ENCODE data around the gene TPCN1.

TPCN1 gene

DNA sequence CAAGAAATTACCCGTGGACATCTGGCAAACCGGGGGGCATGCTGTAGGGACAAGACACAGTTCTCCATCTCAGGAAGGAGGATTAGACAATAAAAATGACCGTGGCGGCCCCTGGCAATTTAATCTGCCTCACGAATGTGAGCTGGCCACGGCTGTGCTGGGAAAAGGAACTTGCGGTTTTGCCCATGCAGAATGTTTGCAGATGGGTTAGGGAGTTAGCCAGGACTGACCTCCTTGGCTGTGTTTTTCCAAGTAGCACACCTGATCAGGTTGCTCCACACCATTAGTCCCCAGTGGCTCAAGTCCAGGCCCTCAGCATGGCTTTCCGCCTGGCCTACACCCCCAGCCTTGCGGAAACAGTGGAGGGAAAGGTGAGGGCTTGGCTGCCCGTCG lies 20.8 kb downstream of the TPCN1 start:
- no peak for DNase-seq (ENCODE audit: low read depth)

DNA sequence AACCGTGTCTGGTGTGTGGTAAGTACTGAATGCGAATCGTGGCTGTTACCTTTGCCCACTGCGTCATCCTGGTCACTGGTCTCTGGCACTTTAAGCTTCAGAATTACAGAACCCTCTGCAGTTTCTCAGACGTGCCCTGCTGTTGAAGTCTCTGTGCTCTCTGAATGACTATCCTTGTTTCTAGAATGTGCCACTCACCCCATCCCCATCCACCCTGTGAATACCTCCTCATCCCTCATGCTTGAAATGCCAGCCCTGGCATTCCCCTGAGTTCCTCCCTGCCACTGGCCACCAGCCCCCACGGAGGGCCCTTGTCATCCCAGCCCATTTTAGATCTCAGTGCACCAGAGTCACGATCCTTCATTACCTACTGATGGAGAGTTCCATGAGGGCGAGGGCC lies 21.3 kb downstream of the TPCN1 start:
- DNase-seq (ENCODE audit: low read depth) = no peak

DNA sequence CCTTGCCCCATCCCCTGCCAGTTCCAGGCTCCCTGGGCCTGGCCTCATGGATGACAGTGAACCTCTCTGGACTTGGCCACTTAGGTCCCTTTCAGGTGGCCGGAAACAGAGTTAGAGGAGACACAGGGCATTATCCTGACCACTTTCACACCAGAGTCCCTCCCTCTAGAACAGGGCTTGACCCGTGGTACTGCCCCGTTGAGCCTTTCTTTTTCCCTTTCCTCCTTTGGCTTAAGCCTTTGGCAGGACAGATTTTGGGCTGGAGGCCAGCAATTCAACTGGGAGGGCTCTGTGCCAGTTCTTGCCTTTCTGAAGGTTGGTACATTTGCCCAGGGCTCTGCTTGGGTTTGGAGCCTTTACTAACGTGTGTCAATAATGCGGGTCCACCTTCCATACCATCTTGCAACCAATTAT lies 22.8 kb downstream of the TPCN1 start:
- DNase-seq (ENCODE audit: low read depth) = no peak

DNA sequence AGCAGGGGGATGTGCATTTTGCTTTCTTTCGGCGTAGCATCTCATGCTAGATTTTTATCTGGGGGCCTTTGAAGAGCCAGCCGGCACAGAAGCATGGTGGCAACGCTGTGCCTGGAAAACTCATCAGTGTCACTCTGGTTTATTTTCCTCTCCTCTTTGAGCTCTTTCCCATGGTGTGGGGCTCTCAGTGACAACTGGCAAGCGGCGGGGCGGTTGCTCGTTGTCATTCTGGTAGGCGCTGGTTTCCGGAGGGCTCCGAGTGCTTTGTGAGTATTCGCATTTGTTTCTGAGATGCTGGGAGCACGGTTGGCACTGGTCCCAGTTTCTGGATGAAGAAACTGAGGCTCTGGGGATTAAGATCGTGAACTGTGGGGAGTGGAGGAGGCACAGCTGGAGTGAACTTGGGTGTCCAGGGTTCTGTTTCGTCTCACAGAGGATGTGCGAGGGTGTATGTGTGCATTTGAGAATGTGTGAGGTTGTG lies 23.3 kb downstream of the TPCN1 start:
- no peak for DNase-seq (ENCODE audit: low read depth)

DNA sequence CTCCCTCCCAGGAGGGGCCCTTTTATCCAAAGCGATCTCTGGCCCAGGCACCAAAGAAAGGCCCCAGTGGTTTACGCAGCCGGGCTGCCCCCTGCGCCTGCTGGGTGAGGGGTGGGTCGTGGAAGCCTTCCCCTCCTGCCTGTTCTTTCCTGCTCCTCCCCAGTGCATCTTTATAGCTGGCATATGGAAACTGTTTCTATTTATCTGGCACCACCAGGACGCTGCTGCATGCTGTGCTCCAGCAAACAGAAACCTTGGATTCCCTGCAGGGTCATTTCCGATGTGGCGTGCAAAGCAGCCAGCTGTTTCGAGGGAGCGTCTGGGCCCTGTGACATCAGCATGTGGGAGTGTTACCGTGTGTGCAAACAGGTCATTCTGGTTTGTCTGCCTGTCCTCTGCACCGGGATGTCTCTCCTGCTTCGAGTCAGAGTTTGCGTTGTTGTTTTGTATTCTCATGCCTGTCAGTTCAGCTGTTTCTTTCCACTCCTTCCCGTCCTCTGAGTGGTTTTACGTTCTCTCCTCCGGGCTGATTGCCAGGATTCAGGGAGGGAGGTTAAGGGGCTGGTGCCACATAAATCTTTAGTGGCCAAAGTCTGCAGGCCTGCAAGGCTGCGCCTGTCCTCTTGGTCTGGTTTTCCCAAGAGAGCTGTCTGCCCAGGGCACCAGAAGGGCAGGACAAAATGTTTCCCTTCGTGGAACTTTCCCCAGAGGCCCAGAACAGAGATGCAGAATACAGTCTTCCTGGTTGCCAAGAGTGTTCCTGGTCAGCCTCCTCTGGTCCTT lies 24.6 kb downstream of the TPCN1 start:
- DNase-seq (ENCODE audit: low read depth) = no peak

DNA sequence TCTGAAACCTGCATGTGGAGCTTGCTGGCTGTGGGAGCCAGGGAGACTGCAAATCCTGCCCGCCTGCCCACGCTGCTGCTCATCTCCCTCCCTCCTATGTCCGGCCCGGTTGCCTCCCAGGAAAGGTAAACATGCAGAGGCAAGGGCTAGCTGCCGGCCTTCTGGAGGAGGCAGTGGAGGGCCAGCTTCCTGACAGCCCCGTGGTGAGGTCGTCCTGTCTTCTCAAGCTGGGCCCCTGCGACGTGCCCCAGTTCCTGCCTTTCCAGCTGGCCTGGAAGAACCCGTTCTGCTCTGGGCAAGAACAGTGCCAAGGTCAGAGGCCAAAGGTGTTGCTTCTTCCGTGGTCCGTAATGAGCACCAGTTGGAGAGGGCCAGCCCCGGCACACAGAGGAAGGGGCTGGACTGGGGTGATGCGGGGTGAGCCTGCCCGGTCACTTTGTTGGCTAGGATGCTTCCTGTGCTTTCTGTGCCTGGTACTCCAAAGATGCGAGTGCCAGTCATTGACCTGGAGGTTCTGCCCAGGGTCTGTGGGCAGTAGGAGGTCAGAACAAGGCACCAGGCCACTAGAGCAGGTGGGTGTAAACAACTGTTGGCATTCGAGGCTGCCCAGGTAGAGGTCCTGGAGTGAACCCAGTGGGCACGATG lies 25.3 kb downstream of the TPCN1 start:
- DNase-seq (ENCODE audit: low read depth) = no peak

DNA sequence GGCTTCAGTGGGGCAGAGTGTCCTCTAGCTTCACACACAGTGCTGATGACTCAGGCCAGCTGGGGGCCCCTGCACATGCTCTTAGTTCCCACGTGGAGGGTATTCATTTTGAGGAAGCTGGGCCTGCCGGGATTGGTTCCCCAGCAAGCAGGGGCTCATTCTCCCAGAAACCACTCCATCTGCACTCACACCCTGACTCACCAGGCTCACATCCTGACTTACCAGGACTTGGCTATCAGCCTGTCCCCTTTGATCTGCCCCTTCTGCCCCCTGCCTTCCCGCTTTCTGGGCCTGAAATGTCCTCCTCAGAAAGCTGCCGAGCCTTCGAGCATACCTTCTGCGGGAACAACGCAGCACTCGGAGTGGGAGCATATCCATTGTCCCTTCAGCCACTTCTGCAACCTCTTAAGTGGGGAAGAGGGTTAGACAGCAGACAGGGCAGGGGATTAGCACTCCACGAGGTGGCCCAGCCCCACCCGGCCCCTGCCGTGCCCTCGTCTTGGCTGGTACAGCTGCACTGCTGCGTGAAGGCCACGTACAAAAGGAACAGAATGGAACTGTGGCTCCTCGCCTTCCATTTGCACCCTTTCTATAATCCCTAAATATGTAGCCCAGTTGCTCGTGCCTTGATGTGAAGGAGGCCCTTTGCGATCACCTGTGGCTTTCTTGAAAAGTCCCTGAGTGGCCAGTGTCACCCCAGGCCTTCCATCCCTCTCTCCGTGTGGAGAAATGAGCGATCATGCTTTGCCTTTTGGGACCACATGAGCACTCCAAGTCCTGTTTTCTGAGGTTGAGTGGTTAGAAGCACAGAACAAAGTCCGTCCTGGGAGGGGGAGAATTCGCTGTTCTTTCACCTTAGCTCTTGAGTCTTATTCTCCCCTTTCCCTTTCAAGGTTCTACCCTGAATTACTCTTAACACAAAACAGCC lies 26.1 kb downstream of the TPCN1 start:
- no peak for DNase-seq (ENCODE audit: low read depth)

DNA sequence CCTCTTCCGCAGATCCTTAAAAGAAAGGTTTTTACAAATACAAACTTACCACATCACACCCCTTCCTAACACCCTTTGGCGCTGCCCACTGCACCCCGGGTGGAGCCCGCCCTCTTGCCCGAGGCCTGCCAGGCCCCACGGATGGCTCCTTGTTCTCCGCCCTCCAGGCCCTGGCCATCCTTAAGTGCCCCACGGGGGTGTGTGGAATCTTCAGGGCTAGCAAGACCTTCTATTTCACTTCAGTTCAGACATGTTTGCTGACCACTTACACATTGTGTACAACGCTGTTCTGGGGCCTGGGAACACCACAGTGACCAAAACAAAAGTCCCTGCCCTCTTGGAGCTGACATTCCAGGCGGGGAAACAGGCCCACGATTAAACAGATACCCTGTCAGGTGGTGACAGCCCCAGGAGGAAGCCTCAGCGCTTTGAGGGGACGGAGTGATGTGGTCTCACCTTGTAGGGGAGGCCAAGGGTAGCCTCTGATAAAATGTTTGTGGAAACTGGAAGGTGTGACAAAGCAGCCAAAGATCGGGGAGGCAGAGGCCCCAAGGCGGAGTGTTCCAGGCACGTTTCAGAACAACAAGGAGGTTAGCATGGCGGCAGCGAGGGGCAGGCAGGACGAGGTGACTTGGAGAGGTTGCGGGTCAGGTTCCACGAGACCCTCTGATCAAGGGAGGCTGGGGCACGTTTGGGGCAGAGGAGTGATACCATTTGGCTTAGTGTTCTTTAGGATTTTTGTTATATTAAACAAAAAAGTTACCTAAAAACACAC lies 27.0 kb downstream of the TPCN1 start:
- DNase-seq (ENCODE audit: low read depth) = no peak

DNA sequence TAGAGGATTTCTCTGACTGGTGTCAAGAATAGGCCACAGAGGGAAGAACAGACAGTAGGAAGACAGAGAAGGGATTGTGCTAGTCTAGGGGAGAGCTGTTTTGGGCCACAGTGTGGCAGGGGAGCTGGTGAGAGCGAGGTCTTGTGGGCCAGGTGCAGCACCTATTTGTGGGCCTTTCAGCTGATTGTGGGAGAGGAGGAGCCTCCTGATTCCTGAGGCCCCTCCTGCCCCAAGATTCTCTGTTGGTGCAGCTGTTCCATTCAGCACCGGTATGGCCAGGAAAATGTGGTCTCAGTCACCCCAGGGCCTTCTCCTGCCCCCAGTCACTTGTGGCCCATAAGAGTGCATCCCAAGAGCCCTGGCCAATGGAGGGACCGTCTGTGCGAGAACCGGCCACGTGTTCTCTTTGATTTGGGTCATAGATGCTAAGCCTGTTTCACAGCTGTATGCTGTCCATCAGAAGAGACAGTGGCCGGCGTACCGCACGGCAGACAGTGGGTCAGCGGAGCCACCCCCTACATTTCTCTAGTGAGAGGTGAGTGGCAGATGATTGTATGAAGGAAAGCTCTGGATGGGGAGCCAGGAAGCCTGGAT lies 27.7 kb downstream of the TPCN1 start:
- DNase-seq (ENCODE audit: low read depth) = no peak

DNA sequence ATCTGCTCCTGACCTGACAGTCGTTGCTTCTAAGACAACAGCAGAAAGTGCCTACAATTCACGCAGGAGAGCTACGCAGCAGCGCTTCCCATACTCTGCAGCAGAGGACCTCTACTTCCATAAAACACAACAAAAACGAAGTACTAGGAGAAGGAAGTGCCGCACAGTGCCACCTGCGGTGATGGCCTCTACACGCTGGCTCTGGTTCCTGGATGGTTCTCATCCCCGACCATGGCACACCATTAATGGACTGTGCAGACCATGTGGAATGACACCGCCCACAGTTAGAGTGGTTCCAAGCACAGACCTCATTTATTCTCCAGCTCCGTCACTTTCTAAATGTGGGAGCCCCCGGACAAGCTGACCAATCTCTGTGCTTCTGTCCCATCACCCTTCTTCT lies 28.3 kb downstream of the TPCN1 start:
- no peak for DNase-seq (ENCODE audit: low read depth)

DNA sequence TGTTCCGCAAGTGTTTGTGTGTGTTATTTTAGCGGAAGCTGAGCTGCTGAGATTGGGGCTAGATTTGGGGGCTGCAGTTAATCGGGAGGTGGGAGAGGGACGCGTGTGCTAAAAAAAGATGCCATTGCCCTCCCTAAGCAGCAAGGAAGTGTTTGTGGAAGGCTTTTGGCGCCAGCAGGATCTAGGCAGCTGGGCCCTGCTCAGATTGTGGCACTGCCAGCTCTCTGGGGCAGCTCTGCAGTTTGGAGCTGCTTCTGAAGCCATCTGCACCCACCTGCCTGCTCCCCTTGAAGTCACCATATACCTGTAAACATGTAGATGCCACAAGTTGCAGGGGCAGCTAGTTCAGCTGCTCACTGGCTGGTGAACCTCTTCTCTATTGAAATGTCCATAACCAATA lies 28.8 kb downstream of the TPCN1 start:
- no peak for DNase-seq (ENCODE audit: low read depth)

DNA sequence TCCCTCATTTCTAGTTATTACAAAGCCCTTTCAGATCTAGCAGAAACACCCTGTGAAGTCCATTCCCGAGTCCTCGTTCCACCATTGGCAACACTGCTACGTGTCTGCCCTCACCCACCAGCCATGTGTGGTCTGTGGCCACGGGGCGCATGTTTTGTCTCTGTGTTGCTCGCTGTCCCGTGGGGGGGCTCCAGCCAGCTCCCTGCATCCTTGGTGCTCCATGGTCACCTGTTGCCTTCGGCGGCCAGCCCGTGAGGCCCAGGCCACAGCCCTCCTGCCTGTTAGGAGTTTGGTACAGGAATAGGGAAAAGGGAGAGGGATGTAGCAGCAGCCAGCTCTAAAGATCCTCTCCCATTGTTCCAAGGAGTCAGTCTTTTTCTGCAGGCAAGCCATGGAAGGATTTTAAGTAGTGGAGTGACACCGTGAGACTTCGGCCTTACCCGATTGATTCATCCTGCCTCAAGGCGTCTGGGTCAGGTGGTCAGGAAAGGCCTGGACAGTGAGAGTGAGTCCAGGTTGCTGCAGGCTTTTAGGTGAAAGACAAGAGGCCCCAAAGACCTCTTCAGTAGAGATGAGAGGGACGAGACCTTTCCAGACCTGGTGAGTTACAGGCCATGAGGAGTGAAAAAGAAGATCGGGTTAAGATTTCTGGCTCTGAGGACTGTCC lies 30.3 kb downstream of the TPCN1 start:
- no peak for DNase-seq (ENCODE audit: low read depth)

DNA sequence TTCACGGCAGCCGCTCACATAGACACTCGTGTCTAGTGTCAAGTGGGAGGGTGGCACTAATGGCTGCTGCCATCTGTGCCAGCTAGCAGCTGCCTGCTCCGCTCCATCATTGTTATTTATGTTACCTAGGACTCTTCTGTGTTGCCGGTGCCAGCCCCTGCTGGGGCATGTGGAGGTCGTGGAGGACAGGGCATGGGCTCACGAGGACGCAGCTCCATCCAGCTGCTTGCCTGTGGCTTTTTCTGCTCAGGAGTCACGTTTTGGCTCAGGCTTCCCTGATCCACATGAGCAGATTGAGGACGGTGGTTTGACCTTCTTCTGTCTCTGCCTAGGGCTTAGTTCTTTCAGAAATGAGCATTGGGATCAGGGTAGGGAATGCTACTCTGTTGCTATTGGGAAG lies 31.2 kb downstream of the TPCN1 start:
- DNase-seq (ENCODE audit: low read depth) = no peak

DNA sequence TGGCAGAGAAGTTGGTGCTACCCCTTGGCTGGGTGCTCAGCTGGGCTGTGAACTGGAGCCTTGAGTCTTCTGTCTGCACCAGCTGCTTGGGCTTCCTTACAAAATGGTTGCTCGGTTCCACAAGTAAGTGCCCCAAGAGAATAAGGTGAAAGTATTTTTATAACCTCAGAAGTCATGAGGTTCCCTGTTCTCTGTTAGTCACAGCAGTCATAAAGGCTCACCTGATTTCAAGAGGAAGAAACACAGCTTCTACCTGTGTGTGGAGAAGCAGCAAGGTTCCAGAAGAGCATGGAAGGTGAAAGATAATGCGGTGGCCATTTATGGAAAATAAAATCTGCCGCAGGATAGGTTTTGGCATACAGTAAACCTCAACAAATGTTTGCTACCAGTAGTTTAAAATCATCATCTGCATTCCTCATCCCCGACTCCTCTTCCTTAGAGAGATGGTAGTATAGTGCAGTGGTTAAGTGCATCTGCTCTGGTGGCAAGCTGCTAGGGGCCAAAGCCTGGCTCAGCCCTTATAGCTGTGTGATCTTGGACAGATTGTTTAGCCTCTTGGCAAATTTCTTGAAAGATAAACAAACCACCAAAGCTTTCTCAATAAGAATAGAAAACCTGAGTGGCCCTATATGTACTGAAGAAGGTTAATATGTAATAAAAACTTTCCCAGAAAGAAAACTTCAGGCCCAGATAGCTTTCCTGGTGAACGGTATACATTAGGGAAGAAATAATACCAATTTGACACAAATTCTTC lies 32.4 kb downstream of the TPCN1 start:
- DNase-seq (ENCODE audit: low read depth) = no peak

DNA sequence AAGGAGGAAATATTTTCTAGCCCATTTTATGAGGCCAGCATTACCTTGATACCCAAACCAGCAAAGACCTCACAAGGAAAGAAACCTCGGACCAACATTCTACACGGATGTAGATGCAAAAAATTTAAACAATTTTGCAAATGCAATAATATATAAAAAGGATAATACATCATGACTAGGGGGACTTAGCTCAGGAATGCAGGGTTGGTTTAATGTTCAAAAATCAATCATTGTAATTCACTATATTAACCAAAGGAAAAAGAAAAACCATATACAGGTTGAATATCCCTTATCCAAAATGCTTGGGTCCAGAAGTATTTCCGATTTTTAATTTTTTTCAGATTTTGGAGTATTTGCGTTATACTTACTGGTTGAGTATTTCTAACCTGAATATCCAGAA lies 33.0 kb downstream of the TPCN1 start:
- DNase-seq (ENCODE audit: low read depth) = no peak

DNA sequence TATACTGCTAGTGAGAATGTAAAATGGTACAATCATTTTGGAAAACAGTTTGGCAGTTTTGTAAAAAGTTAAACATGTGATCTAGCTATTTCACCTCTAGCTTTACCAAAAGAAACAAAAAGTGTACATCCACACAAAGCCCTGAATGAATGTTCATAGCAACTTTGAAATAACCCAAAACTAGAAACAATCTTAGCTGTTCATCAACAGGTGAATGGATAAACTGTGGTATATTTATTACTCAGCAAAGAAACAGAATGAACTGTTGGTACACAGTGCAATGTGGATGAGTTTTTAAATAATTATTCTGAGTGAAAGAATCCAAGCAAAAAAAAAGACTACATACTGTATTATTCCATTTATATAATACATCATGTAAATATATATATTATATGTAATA lies 36.3 kb downstream of the TPCN1 start:
- no peak for DNase-seq (ENCODE audit: low read depth)

DNA sequence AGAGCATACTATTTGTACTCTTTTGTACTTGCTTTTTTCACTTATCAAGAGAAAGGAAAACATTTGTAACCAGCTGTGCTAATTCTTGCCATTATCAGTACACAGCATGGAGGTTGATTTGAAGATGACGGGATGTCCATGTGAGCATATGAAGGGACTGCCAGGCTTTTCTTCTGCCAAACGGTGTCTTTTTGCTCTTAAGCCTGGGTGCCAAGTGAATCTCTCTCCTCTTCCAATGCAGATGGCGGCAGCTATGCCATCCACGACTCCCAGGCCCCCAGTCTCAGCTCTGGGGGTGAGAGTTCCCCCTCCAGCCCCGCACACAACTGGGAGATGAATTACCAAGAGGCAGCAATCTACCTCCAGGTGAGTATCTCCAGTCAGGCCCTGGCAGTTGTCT lies 38.9 kb downstream of the TPCN1 start:
- no peak for DNase-seq (ENCODE audit: low read depth)

DNA sequence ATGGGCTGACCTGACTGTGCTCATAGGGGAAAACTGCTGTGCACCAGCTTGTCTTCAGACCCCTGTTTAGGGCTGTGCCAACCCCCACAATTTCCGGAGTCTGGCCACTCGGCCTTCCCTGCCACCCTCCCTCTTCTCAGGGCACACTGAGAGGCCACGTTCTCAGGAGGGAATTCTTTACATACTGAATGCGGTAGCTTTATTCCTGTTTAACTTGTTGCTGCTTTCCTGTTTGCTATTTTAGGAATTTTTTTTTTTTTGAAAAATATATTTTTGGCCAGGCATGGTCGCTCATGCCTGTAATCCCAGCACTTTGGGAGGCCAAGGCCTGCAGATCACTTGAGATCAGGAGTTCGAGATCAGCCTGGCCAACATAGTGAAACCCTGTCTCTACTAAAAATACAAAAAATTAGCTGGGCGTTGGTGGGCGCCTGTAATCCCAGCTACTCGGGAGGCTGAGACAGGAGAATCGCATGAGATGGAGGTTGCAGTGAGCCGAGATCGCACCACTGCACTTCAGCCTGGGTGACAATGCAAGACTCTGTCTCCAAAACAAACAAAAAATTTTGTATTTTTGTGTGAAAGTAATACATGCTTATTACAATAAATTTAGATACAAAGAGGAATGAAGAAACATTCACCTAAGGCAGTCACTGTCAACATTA lies 39.5 kb downstream of the TPCN1 start:
- no peak for DNase-seq (ENCODE audit: low read depth)

DNA sequence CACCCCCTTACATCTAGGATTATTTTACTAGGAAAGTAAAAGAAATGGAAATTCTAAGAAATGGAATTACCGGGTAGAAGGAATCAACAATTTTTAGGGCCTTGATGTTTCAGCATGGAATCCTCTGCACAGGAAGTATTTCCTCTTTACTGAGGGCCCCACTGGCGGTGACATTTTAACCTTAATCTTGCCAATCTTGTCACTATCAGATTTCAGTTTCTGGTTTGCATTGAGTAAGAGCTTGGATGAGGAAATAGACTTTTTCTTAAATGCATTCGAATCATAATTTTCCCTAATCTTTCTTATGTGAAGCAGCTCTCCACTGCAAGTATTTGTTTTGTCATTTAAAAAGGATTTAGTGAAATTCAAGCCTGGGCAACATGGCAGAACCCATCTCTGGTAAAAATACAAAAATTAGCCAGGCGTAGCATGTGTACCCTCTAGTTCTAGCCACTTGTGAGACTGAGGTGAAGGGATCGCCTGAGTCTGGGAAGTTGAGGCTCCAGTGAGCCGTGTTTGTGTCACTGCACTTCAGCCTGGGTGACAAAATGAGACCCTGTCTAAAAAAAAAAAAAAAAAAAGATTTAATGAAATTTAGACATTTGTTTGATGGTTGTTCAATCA lies 40.7 kb downstream of the TPCN1 start:
- DNase-seq (ENCODE audit: low read depth) = no peak

Data from HS-27A (cell line).